DOHH2 (cell line): ENCODE results near the gene VAV2.

Source experiments
- CTCF ChIP-seq: fragments of 200-600 bp; sonication (generic); IDR thresholded peaks from one replicate; pipeline ENCODE4 v1.5.1; 2014; ENCODE audit warnings: antibody characterized with exemption, mild to moderate bottlenecking, low read depth, low read length; ENCODE audit not compliant: poor library complexity, severe bottlenecking
- EZH2phosphoT487 ChIP-seq: fragments of 200-600 bp; sonication (generic); IDR thresholded peaks from 2 replicates; pipeline ENCODE4 v1.6.1; 2017; ENCODE audit warnings: borderline replicate concordance, mild to moderate bottlenecking, antibody characterized with exemption, low read length, moderate library complexity, mixed read lengths

- TF ChIP-seq CTCF (no peak), EZH2phosphoT487 (no peak)
These were observed 129.4 kb downstream of the VAV2 start for GRCh38 chr9:133862585-133863256.
